Upper lobe of left lung (tissue), 4 donors: Measurements from ENCODE around the gene GNPTG.

ENCODE experiments used
- CTCF ChIP-seq, 6 experiments: fragments of 450-650 bp in 4 of 6; fragments of 200-600 bp in 2 of 6; sonication (generic) in 2 of 6; IDR thresholded peaks; one replicate each; pipeline ENCODE4 v1.5.1; 2016 to 2019; ENCODE audit warnings: antibody characterized with exemption in 6 of 6
- POLR2A ChIP-seq, 4 donors: fragments of 450-650 bp; IDR thresholded peaks; one replicate each; pipeline ENCODE4 v1.5.1; 2016 to 2017; ENCODE audit warnings: antibody characterized with exemption in 4 of 4, mild to moderate bottlenecking in 2 of 4
- POLR2AphosphoS5 ChIP-seq, 2 donors: sonication (generic); formaldehyde crosslinking; IDR thresholded peaks; one replicate each; pipeline ENCODE4 v1.5.1; 2017; ENCODE audit warnings: antibody characterized with exemption in 2 of 2

- no peak for TF ChIP-seq POLR2AphosphoS5 (IDR thresholded peaks at IDR 0.05)
- TF ChIP-seq CTCF (IDR thresholded peaks at IDR 0.05) = no peak
- no peak for TF ChIP-seq POLR2A (IDR thresholded peaks at IDR 0.05)
These were observed 24.6 kb upstream of the GNPTG start for GRCh38 chr16:1326946-1327618.
